Measurements from ENCODE around the gene VPS8.

The VPS8 gene

GRCh38 chr3:184786280-184786941 is 25.6 kb upstream of the VPS8 start (continued):
- TF ChIP-seq TSHZ2 (CRISPR knock-in tag; IDR thresholded peaks at IDR 0.05): no peak

- peak; percentile 81 for ATAC-seq
- no peak for TF ChIP-seq ZNF8 (CRISPR knock-in tag; IDR thresholded peaks at IDR 0.05)
- TF ChIP-seq SNAI2 (CRISPR knock-in tag; IDR thresholded peaks at IDR 0.05): no peak
- TF ChIP-seq, protein P1, sequence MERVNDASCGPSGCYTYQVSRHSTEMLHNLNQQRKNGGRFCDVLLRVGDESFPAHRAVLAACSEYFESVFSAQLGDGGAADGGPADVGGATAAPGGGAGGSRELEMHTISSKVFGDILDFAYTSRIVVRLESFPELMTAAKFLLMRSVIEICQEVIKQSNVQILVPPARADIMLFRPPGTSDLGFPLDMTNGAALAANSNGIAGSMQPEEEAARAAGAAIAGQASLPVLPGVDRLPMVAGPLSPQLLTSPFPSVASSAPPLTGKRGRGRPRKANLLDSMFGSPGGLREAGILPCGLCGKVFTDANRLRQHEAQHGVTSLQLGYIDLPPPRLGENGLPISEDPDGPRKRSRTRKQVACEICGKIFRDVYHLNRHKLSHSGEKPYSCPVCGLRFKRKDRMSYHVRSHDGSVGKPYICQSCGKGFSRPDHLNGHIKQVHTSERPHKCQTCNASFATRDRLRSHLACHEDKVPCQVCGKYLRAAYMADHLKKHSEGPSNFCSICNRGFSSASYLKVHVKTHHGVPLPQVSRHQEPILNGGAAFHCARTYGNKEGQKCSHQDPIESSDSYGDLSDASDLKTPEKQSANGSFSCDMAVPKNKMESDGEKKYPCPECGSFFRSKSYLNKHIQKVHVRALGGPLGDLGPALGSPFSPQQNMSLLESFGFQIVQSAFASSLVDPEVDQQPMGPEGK (CRISPR knock-in tag; IDR thresholded peaks at IDR 0.05; ENCODE audit: borderline replicate concordance): no peak
- no peak for TF ChIP-seq TOX (CRISPR knock-in tag; IDR thresholded peaks at IDR 0.05; ENCODE audit: borderline replicate concordance)
Observed at GRCh38 chr3:184788751-184789150, 23.2 kb upstream of the VPS8 start.

- TF ChIP-seq ZNF565 (CRISPR knock-in tag; conservative IDR thresholded peaks at IDR 0.05; ENCODE audit: low read depth) (no peak), PPARA (CRISPR knock-in tag; IDR thresholded peaks at IDR 0.05; ENCODE audit: borderline replicate concordance) (no peak), OSR1 (CRISPR knock-in tag; IDR thresholded peaks at IDR 0.05) (no peak), ZC3H10 (CRISPR knock-in tag; IDR thresholded peaks at IDR 0.05) (no peak), CREB5 (CRISPR knock-in tag; IDR thresholded peaks at IDR 0.05; ENCODE audit: low read depth) (no peak), ISL1 (CRISPR knock-in tag; IDR thresholded peaks at IDR 0.05) (no peak), CSDC2 (CRISPR knock-in tag; IDR thresholded peaks at IDR 0.05) (no peak), ARNTL (CRISPR knock-in tag; IDR thresholded peaks at IDR 0.05; ENCODE audit: borderline replicate concordance, low read depth) (no peak), RARB (CRISPR knock-in tag; IDR thresholded peaks at IDR 0.05) (no peak), GLIS3 (CRISPR knock-in tag; IDR thresholded peaks at IDR 0.05) (no peak), ZNF70 (CRISPR knock-in tag; IDR thresholded peaks at IDR 0.05) (no peak), SNAI2 (CRISPR knock-in tag; IDR thresholded peaks at IDR 0.05) (no peak), BACH2 (CRISPR knock-in tag; IDR thresholded peaks at IDR 0.05; ENCODE audit: borderline replicate concordance) (no peak), ESRRG (CRISPR knock-in tag; IDR thresholded peaks at IDR 0.05) (no peak), TSHZ2 (CRISPR knock-in tag; IDR thresholded peaks at IDR 0.05) (no peak), TOX (CRISPR knock-in tag; IDR thresholded peaks at IDR 0.05; ENCODE audit: borderline replicate concordance) (no peak), ZFP30 (CRISPR knock-in tag; IDR thresholded peaks at IDR 0.05) (no peak)
- TF ChIP-seq, protein P2, sequence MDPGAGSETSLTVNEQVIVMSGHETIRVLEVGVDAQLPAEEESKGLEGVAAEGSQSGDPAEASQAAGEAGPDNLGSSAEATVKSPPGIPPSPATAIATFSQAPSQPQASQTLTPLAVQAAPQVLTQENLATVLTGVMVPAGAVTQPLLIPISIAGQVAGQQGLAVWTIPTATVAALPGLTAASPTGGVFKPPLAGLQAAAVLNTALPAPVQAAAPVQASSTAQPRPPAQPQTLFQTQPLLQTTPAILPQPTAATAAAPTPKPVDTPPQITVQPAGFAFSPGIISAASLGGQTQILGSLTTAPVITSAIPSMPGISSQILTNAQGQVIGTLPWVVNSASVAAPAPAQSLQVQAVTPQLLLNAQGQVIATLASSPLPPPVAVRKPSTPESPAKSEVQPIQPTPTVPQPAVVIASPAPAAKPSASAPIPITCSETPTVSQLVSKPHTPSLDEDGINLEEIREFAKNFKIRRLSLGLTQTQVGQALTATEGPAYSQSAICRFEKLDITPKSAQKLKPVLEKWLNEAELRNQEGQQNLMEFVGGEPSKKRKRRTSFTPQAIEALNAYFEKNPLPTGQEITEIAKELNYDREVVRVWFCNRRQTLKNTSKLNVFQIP (CRISPR knock-in tag; IDR thresholded peaks at IDR 0.05; ENCODE audit: borderline replicate concordance, low read depth): no peak
- no peak for ATAC-seq
Observed at GRCh38 chr3:184789314-184789998, 22.5 kb upstream of the VPS8 start.
